Endometrium (tissue), 2 donors: ENCODE data around the gene CH25H.
A peak's percentile ranks its signal among the peaks of the same experiment; 100 is the strongest.
"Not testable (repeated sequence)": the region's sequence is repeated elsewhere in the genome, so short reads cannot be mapped to it uniquely, and the experiment has no call there.

Experiments
- FAIRE-seq: peaks from 2 replicates; lab custom pipeline; 2012; peaks lifted over from hg19 to GRCh38; lab: Jason Lieb, UNC
- donor health status: control.
- donor health status: control.

CH25H gene

GRCh38 chr10:89197473-89197872 lies 9.6 kb downstream of the CH25H start:
- no peak for FAIRE-seq

- FAIRE-seq: not testable (repeated sequence)
Measured at GRCh38 chr10:89191301-89191700, 15.8 kb downstream of the CH25H start.

GRCh38 chr10:89189211-89189734 lies 17.8 kb downstream of the CH25H start:
- no peak for FAIRE-seq

- no peak for FAIRE-seq
Measured at GRCh38 chr10:89185658-89186057, 21.5 kb downstream of the CH25H start.

- FAIRE-seq: no peak
Measured at GRCh38 chr10:89184638-89185037, 22.5 kb downstream of the CH25H start.

GRCh38 chr10:89183571-89183970 lies 23.5 kb downstream of the CH25H start:
- FAIRE-seq: no peak

GRCh38 chr10:89182894-89183293 lies 24.2 kb downstream of the CH25H start:
- no peak for FAIRE-seq

GRCh38 chr10:89175816-89176215 lies 31.3 kb downstream of the CH25H start:
- FAIRE-seq: no peak

GRCh38 chr10:89173075-89173474 lies 34.0 kb downstream of the CH25H start:
- no peak for FAIRE-seq

- no peak for FAIRE-seq
Measured at GRCh38 chr10:89171996-89172395, 35.1 kb downstream of the CH25H start.

- no peak for FAIRE-seq
Measured at GRCh38 chr10:89171263-89171872, 35.7 kb downstream of the CH25H start.

GRCh38 chr10:89168354-89168900 lies 38.7 kb downstream of the CH25H start:
- peak; percentile 45 for FAIRE-seq

- no peak for FAIRE-seq
Measured at GRCh38 chr10:89167915-89168314, 39.2 kb downstream of the CH25H start.

GRCh38 chr10:89165923-89166322 lies 41.2 kb downstream of the CH25H start:
- FAIRE-seq: no peak

- FAIRE-seq: no peak
Measured at GRCh38 chr10:89164920-89165319, 42.2 kb downstream of the CH25H start.

GRCh38 chr10:89164080-89164479 lies 43.0 kb downstream of the CH25H start:
- FAIRE-seq: no peak

GRCh38 chr10:89163265-89163995 lies 43.7 kb downstream of the CH25H start:
- no peak for FAIRE-seq

- no peak for FAIRE-seq
Measured at GRCh38 chr10:89162596-89162995, 44.5 kb downstream of the CH25H start.

GRCh38 chr10:89160339-89160738 lies 46.8 kb downstream of the CH25H start:
- FAIRE-seq: no peak

GRCh38 chr10:89159761-89160160 lies 47.4 kb downstream of the CH25H start:
- no peak for FAIRE-seq

GRCh38 chr10:89159316-89159715 lies 47.8 kb downstream of the CH25H start:
- FAIRE-seq: no peak

- no peak for FAIRE-seq
Measured at GRCh38 chr10:89158446-89158845, 48.7 kb downstream of the CH25H start.

- no peak for FAIRE-seq
Measured at GRCh38 chr10:89156161-89156835, 50.8 kb downstream of the CH25H start.
